Measurements from ENCODE around the gene NANP.
"Not testable (repeated sequence)": the region's sequence is repeated elsewhere in the genome, so short reads cannot be mapped to it uniquely, and the experiment has no call there.

Gene NANP, protein sequence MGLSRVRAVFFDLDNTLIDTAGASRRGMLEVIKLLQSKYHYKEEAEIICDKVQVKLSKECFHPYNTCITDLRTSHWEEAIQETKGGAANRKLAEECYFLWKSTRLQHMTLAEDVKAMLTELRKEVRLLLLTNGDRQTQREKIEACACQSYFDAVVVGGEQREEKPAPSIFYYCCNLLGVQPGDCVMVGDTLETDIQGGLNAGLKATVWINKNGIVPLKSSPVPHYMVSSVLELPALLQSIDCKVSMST

DNA sequence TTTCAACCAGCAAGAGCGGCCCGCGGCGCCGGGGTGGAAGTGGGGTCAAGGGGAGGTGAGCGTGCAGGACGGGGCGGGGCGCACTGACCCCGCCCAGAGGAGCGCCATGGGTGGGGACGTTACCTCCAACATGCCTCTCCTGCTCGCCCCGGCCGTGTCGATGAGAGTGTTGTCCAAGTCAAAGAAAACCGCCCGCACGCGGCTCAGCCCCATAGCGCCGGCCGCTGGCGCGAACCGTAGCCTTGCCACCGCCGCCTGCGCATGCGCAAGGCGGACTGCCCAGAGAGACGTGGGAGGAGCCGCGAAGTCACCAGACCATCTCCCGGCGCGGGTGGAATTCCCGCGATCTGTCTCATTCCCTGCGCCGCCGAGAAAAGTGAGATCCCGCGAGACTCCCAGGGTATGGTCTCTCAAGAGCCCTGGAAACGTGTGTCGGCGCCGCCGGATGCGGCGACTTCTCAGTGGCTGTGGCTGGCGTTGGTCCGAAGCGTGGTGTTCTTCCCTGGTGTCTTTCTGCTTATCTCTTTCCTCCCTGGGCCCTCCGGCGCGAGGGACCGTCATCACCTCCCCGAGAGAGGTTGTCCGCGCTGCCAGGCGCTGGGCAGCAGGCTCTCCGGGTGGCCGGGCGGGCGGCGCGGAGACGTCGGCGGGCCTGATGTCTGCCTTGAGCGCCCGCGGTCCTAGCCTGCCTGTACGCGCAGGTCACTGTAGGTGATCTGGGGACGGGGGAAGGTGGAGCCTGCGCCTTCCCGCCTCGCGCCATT, at the start of gene NANP:
NANP (minus strand) TSS at position 279 of the 764 bp plus-strand sequence; CDS start at position 213, 66 bp downstream.
- peak; percentile 99 for DNase-seq

DNA sequence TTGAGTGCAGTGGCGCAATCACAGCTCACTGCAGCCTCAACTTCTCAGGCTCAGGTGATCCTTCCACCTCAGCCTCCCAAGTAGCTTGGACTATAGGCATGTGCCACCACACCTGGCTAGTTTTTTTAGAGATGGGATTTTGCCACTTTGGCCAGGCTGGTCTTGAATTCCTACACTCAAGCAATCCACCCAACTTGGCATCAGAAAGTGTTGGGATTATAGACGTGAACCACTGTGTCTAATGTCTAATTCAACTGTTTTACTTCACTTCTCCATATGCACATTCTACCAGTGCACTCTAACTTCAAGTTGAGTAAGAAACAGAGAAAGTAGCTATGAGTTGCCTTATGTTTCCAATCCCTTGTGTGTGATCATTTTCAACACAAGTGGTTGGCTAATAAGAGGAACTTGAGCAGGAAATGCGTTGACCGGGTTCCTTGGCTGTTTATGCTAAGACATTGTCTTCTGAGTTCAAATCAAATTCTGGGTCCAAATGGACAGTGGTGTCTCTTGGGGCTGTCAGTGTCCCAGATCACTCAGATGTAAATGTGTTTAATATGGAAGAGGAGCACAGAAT, 48.9 kb upstream of the NANP start:
- no peak for DNase-seq

DNA sequence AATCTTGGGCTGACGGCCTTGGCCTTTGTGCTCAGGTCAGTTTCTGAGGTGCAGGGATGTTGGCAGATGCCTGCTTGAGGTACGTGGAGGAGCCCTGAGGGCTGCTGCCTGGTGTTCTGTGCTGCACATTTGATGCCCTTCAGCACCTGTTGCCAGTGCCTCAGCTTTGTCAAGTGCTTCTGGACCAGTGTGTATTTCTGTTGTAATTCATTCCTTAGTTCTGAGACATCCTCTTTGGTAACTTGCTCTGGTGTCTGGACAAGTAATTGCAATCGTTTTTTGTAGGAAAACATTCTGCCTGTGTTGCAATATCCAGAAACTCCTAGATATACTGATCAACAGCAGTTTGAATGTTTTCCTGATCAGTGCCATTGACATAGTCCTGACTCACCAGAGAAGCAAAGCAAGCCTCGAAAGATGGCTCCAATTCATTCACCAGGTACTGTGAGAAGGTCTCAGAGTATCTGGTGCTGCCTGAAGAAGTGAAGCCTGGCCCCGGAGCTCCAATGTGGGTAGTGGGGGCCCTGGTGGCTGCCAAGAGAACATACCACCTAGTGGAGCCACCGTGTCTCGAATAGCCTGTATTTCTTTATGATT, 46.1 kb upstream of the NANP start:
- DNase-seq: peak in 1 of 2 experiments; percentile 17

DNA sequence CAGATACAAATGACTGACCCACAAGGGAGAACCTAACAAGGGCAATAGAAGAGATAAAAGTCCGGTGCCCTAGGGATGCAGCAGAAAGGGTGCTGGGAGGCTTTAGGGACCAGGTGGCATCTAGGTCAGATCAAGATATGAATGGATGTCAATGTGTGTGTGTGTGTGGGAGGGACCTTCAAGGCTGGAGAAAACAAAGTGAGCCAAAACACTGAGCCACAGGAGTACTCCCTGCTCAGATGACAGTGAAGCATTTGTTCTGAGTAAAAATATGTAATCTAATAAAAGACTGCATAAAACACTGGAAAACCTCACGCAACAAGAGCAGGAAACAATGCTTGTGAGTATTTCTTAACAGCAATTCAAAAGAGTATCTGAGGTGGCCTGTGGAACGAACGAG, 44.6 kb upstream of the NANP start:
- DNase-seq: no peak

DNA sequence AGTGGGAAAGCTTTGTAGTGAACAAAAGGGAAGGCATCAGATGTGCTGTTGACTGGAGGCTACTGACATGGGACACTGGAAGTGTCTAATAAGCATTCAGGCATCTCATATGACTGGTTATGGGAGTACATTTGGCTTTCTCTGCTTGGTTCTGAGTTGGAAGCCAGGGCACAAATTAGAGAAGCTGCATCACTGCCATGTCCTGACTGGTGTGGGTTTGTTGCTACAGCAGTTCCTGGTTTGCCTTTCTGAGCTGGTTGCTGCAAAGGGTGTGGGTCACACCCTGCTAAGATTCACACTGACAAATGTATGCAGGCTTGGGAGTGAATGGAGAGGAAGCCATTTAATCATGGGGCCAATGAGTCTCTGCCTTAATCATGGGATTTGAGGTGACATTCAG, 36.2 kb upstream of the NANP start:
- DNase-seq: no peak

DNA sequence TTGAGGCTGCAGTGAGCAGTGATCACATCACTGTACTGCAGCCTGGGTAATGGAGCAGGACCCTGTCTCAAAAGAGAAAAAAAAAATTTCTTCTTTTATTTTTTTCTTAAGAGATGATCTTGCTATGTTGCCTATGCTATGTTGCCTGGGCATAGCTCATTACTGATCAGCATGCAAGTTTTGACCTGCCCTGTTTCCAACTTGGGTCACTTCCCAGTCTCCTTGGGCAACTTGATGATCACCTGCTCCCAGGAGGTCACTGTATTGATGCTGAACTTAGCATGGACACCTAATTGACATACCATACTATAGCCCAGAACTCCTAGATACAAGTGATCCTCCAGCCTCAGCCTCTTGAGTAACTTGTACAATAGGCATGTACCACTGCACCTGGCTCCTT, 30.7 kb upstream of the NANP start:
- DNase-seq: no peak

DNA sequence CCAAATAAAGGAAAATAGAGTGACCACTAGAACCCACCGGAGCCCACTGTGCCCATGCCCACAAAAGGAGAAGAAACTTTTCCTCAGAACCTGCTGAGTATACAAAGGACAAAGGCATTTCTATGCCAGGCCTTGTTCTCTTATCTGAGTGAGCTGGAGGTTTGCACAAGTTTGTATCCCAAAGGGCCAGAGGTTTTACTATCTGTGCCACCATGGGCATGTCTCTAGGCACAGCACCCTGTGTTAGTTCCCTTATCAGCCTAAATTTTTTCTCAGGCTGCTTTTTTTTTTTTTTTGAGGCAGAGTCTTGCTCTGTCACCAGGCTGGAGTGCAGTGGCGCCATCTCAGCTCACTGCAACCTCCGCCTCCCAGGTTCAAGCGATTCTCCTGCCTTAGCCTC, 29.1 kb upstream of the NANP start:
- not testable (repeated sequence) for DNase-seq

DNA sequence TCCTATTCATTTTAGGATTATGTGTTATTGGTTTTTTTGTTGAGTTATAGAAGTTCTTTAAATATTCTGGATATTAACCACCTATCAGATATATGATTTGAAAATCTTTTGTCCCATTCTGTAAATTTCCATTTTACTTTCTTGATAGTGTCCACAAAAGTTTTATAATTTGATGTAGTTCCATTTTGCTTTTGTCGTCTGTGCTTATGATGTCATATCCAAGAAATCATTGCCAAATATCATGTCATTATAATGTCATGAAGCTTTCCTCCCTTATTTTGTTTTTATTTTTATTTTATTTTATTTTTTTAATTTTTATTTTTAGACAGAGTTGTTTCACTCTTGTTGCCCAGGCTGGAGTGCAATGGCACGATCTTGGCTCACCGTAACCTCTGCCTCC, 21.0 kb upstream of the NANP start:
- DNase-seq: no peak

DNA sequence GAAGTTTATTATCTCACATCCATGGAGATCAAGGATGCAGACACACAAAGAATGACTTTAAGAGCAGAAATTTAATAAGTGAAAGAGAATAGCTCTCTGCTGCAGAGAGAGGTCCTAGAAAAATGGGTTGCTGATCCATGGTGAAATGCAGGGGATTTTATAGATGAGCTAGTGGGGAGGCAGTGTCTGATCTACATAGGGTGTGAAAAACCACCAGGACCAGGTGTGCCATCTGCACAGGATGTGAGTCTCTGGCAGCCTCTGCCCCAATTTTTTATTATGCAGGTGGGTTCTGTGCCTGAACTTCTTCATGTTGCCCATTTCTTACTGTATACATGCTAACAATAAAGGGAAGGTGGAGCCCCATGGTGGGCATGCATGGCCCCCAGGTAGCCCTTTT, 19.9 kb upstream of the NANP start:
- DNase-seq: no peak

DNA sequence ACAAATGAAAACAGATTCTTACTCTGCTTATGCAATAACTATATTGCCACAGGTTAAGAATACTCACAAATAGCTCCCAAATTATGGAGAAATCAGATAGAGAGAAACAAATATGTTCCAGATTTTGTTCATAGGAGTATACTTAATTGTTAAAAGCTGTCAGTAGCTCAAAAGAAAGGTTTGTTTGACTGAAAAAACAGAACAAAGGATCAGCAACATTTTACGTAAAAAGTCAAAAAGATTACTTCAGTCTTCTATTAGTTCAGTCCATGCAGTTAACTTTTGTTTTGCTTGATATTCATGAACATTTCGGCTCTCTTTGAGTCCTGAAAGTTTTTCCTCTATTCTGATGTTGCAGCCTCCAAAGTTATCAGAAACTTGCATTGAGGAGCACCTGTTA, 13.4 kb upstream of the NANP start:
- DNase-seq: no peak

DNA sequence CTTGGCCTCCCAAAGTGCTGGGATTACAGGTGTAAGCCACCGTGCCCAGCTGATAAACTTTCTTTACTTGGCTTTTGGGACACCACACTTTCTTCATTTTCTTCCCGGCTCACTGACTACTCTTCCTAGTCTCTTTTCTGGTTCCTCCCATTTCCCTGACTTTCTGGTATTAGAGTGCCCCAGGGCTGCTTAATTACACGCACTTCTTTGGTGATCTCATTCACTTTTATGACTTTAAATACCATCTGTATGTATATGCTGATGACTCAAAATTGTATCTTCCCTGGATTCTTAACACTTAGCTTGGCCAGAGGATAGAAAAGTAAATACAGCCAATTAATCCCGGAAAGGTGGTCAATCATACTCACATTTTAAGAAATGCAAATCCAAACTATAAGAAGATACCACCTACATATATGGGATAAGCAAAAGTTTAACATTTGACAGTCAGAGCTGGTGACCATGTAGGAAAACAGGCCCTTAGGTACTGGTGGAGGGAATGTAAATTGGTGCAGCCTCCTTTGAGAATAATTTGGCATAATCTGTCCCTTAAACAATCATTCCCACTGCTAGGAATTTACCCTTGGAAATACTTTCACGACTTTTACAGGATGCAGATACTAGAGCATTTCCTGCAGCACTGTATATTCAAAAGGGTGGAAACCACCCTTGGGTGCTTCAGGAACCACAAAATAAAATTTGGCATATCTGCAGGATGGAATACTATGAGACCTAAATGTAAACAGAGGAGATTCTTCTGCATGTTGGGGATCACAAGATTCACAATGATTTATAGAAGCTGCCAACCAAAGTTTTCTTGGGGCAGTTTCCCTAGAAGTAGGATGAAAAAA, 9.4 kb upstream of the NANP start:
- DNase-seq: no peak

DNA sequence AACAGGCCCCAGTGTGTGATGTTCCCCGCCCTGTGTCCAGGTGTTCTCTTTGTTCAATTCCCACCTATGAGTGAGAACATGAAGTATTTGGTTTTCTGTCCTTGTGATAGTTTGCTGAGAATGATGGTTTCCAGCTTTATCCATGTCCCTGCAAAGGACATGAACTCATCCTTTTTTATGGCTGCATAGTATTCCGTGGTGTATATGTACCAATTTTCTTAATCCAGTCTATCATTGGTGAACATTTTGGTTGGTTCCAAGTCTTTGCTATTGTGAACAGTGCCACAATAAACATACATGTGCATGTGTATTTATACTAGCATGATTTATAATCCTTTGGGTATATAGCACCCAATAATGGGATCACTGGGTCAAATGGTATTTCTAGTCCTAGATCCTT, 6.8 kb upstream of the NANP start:
- DNase-seq: not testable (repeated sequence)

DNA sequence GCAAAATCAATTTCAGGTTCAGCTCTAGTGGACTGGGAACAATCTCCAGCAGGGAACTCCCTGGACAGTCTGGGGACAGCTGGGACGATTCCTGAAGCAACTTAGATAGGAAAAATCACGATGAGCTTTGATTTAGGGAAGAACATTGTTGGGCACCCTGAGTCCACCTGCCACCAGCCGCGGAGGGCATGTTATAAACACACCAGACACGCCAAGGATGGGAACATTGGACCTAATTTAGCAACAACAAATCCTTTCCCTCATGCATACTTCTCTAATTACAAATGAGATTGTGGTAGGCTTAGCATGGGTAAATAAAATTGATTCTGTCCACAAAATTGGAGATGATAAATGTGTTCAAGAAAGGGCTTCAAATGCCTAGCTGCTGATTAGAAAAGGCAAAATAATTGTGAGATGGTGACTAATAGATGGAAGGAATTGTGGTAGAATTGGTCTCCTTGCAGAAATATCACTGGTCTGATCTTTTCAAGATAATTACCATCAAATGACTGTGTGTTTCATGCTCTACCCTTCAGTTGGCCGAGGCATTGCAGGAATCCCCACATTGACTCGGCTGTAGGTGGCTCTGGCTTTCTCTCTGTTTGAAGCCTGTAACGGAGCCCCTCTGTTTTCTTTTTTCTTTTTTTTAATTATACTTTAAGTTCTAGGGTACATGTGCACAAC, 6.1 kb upstream of the NANP start:
- no peak for DNase-seq

DNA sequence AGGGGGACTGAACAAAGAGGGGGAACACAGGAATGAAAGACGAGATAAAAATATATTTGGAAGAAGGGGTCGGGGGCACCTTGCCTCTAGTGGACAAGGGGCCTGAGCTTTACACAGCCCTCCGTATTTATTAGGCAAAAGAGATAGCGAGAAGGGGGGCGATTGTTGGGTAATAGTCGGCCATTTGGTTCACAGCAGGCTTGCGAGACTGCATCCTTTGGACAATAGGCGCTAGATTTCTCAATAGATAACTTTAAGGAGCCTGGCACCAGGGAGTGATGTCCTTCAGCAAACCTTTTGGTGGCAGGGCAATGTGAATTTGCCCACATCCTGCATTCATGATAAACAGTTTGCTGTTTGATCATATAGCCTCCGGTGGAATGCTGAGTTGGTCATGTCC, 3.0 kb upstream of the NANP start:
- no peak for DNase-seq

DNA sequence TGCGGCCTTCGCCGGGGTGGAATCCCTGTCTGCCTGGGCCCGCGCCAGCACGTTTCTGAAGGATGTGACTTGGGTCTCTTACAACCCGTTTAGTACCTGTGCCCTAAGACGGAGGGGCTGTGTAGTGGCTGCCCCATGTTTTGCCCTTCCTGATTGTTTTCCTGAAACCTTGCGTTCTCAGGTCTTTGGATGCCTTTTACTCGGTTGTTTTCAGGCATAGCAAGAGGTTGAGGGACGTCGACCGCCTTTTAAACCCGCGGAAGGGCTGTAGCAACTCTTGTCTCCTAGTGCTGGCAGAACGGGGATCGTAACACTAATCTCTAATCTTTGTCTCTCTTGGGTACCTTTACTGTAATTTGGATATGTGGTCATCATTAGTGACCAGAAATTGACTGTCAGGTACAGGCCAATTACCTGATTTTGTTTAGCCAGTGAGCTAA, 706 bp upstream of the NANP start:
- peak in 1 of 2 experiments; percentile 38 for DNase-seq

DNA sequence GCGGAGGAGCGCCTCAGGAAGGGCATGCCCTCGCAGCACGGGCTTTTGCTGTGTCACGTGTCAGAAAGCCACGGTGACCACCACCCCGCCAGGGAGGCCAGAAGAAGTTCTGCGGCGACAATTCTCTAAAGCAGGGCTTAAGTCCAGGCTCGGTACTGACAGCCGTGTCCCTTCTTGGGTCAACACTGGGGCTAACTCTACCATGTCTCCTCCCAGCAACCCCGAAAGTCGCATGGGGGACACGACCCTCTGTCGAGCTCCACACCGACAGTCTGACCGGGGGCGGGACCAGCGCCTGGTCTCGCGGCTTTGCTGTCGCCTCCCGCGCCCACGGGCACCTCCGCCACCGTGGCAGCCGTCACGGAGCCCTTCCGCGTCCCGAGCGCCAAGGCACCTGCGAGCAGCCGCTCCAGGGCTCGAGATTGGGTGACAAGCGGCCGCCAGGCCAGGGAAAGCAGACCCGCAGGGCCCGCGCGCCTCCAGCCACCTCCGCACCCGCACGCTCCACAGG, 534 bp downstream of the NANP start:
- peak; percentile 11 to 46 for DNase-seq

DNA sequence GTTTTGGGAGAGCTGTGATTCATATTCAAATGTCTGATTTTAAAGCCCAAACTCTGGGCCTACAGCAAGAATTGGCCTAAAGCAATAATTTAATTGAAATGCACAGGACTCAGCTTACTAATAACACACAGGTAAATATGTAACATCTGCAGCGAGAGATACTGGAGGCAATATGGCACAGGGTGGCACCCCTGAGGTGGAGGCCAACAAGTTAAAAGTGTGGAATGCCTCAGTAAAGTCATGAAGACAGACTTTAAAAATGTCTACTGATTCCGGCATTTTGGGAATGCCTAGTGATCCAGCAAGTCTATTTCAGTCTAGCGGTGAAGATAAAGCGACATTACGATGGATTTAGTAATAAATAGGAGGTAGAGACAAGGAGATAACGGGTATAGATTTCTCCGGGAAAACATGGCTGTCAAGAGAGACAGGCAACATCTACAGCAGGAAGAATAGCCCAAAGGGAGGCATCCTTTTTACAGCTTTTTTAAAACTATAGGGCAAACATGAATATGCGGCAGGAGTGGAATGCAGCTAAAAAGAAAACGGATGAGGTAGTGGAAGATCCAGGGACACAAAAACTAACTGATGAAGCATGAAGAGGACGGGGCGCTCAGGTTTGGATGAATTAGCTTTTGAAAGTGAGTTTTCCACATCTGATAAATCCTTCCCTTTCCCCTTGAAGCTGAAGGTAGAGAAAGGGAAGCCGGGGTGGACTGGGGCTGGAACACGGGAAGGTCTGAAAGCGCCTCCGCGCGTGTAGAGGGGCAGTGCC, 1.2 kb downstream of the NANP start:
- DNase-seq: no peak

DNA sequence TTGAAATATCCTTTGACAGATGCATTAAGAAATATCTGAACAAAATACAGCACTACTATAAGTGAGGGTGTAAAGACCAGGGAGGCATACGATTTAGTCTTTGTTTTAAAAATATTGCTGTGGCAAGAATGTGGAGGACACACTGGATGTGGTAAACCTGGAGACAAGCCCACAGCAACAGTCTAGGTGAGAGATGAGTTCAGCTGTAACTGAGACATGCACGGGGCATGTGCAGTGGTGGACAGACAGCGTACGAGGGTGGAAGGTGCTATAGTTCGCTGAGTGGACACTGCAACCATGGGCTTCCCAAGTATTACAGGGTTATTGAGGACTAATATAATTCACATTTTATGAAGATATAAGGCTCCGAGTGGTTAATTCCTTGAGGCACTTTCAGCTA, 1.8 kb downstream of the NANP start:
- DNase-seq: no peak

DNA sequence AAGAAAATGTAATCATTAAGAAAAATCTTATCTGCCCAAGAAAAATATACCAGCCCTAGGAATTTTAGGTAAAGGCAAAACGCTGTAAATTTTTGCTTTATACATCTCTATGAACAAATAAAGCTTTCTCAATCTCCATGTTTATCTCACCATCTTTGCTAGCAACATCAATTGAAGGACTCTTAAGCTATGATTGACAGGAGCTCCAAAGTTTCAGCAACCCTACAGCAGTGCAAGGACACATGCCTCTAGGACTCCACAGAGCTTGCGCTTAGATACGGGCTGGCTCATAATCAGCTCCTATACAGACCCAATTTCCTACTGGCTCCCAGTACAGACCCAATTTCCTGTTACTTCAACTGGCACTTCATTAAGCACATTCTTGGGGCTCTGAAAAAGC, 4.3 kb downstream of the NANP start:
- no peak for DNase-seq

DNA sequence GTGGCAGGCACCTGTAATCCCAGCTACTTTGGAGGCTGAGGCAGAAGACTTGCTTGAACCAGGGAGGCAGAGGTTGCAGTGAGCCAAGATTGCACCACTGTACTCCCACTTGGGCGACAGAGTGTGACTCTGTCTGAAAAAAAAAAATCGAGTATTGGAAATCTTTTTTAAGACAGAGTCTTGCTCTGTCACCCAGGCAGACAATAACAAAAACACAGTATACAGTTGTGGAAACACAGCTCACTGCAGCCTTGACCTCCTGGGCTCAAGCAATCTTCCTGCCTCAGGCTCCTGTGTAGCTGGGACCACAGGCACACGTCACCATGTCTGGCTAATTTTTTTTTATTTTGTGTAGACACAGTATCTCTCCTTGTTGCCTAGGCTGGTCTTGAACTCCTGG, 15.0 kb downstream of the NANP start:
- DNase-seq: no peak

DNA sequence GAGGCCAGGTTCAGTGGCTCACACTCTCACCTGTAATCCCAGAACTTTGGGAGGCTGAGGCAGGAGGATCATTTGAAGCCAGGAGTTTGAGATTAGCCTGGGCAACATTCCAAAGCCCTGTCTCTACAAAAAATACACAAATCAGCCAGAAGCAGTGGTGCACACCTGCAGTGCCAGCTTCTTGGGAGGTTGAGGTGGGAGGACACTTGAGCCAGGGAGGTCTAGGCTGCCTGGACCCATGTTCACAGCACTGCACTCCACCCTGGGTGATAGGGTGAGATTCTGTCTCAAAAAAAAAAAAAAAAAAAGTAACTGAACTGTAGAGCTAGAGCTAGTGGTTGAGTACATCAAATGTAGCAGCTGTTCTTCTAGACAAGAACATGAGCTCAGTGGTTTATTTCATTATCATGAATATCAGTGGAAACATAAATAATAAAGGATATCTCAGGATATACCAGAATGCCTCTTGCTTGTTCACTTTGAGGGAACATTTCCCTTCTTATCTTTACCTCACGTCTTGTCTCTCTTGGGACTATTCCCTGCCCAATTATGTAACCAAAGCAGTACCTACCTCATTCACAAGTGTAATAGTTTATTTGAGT, 17.6 kb downstream of the NANP start:
- no peak for DNase-seq

All from SHP77 (cell line).